ENCODE measurements around the gene PCYOX1L.
"Not testable (repeated sequence)": the region's sequence is repeated elsewhere in the genome, so short reads cannot be mapped to it uniquely, and the experiment has no call there.

The PCYOX1L gene

DNA sequence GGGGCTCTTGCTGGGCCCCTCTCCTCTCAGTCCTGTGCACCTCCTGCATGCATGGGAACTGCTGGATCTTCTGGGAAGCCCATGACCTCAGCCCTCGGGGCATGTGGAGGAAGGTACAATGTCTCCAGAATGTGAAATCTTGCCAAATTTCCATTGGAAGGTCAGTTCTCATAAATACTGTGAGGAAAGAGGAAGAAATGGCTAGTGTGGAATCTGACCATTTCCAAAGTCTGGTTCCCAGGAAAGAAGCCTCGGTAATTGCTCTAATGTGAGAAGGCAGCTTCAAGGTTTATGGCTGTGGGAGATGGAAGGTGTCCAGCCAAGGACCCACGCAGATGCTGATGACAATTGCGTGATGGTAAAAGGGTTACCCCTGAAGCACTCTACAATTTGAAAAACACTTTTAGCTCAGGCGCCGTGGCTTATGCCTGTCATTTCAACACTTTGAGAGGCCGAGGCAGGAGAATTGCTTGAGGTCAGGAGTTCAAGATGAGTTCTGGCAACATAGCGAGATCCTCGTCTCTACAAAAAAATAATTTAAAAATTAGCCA lies 29.3 kb downstream of the PCYOX1L start:
- DNase-seq (ENCODE audit: low read depth in 2 of 2) = no peak

DNA sequence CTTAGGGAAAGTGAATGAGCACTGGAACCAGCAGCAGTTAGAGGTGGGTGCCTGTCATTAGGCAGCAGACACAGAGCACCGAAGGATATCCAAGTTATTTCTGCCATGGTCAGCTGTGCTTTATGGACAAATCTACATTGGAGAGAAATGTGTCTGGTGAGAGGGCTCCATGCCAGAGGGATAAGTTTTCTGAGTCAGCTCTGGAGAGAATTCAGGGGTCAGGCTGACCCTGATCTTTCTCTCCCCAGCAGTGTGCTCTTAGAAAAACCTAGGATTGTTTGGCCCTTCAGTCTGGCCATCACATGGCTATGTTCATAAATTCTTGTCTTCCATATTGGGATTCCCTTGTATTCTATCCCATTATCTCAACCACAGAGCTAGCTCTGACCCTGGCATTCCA lies 30.1 kb downstream of the PCYOX1L start:
- no peak for DNase-seq (ENCODE audit: low read depth in 2 of 2)

DNA sequence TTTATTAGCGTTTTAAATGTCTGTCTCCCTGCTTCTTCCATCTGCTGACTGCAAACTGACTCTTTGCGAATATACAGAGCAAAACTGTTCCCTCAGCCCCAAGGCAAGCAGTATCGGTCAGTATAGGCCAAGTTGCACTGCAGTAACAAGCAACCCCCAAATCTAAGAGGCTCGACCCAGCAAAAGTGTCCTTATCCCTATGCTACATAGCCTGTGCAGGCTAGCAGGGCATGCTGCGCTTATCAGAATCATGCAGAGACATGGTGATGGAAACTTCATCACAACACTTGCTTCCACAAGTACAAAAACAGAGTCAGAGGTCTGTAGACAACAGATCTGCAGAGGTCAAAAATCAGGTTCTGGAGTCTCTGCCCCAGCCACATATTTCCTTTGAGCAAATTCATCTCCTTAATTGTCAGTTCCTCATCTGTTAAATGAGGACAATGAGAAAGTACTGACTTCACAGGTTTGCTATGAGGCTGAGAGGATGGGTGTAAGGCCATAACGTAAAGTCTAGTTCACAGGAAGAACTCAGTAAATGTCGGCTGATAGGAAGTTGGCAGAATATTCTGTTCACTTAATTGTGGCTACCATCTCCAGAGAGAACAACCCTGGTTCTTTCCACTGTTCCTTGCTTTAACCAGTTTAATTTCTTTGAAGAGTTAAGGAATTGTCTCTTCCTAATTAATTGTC lies 30.8 kb downstream of the PCYOX1L start:
- no peak for DNase-seq (ENCODE audit: low read depth in 2 of 2)

DNA sequence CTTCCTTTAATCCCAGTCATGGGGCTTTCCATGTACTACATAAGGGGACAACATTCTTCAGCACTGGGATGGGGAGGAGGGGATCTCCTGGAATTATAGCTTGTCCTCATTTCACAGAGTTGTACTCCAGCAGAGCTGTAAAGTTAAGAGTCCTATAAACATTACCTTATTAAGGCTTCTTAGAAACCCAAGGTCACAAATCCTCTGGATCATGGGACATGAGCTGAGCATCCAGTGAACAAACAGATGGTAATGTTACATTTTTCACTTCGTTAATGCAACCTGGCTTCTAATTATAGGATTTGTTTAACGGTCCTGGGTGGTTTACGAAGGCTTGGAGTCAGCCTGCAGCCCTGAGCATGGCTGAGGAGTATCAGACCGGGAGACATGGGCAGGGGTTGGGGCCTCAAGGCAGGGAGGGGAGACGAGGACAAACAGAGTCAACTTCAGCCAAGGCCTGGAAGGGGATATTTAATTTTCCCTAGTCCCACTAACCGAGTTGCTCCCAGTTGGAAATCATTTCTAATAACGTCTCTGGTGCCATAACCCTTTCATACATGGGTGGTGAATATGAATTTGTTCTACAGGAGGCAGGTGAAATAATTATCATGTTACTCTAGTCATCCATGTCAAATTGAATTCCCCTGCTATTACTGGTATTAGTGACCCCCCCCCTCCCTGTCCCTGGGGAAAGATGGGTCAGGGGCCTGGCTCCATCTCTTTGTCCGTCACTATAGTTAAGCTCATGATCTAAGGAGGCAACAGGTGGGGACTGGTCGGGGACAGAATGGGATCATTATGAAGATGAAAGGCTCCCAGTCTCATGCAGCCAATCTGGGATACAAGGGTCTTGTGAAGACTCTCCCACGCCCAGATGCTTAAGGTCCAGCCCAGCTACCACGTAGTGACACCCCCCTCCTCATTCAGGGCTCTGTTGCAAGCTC lies 32.0 kb downstream of the PCYOX1L start:
- DNase-seq (ENCODE audit: low read depth in 2 of 2) = no peak

DNA sequence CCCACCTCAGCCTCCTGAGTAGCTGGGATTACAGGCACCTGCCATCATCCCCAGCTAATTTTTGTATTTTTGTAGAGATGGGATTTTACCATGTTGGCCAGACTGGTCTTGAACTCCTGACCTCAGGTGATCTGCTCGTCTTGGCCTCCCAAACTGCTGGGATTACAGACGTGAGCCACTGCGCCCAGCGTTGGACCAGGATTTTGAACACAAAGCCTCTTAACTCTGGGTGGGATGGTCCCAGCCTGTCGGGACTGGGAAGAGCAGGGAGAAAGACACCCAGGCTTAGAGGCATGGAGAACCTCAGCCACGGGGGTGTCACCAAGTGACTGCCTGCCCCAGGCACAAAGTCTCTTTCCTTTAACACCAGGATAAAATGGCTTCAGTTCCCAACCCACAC lies 33.2 kb downstream of the PCYOX1L start:
- not testable (repeated sequence) for DNase-seq (ENCODE audit: low read depth in 2 of 2)

DNA sequence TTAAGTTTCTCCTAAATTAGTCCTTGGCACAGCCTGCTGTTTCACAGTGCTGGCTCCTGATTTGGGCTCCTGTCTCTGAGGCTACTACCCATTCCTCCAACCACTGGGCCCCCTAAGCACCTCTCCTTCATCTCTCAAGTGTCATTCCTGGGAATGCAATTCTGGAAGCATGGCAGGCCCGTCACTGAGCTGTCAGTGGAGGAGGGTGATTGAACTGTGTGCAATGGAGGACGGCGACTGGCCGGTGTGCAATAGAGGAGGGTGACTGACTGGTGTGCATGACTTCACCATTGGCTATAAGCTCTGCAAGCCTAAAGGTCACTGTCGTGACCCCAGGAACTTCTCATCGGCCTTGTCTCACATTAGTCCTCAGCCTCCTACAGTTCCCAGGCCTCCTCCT lies 33.7 kb downstream of the PCYOX1L start:
- no peak for DNase-seq (ENCODE audit: low read depth in 2 of 2)

DNA sequence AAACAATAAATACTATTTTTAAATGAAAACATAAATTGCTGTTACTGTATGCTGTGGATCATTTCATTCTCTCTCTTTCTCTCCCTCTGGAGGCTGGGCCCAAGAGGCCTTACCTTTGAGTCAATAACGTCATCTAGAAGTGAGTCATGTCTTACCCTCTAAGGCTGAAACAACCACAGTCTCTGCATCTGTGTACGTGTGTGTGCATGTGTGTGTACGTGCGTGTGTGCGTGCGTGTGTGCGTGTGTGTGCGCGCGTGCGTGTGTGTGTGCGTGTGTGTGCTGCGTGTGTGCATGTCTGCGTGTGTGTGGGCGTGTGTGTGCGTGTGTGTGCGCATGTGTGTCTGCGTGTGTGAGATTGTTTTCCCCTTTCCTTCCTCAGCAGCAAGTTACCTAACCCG lies 34.9 kb downstream of the PCYOX1L start:
- DNase-seq (ENCODE audit: low read depth in 2 of 2) = no peak

DNA sequence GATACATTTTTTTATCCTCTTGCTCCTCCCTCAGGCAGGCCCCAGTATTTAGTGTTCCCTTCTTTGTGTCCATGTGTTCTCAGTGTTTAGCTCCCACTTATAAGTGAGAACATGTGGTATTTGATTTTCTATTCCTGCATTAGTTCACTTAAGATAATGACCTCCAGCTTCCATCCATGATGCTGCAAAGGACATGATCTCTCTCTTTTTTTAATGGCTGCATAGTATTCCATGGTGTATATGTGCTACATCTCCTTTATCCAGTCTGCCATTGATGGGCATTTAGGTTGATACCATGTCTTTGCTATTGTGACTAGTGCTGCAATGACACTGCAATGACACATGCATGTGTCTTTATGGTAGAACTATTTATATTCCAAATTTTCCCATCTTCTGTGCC lies 37.1 kb downstream of the PCYOX1L start:
- not testable (repeated sequence) for DNase-seq (ENCODE audit: low read depth in 2 of 2)

DNA sequence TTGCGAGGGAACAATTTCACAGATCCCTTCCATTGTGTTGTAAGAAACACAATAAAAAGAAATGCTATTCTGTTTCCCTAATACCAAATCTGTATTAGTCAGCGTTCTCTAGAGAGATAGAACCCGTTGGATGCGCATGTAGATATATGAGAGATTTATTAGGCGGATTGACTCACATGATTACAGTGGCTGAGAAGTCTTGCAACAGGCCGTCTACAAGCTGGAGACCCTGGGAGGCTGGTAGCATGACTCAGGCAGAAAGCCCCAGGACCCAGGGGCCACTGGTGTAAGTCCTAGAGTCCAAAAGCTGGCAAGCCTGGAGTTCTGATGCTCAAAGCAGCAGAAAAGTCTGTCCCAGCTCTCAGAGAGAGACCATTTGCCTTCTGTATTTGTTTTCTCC lies 39.7 kb downstream of the PCYOX1L start:
- no peak for DNase-seq (ENCODE audit: low read depth in 2 of 2)

DNA sequence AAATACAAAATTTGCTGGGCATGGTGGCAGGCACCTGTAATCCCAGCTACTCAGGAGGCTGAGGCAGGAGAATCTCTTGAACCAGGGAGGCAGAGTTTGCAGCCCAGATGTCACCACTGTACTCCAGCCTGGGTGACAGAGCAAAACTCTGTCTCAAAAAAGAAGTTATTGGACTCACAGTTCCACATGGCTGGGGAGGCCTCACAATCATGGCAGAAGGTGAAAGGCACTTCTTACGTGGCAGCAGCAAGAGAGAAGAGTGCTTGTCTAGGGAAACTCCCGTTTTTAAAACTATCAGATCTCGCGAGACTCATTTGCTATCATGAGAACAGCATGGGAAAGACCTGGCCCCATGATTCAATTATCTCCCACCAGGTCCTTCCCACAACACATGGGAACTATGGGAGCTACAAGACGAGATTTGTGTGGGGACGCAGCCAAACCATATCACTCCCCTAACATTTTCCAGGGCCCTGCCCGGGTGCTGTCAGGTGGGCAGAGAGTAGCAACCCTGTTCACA lies 41.0 kb downstream of the PCYOX1L start:
- DNase-seq (ENCODE audit: low read depth in 2 of 2) = not testable (repeated sequence)

DNA sequence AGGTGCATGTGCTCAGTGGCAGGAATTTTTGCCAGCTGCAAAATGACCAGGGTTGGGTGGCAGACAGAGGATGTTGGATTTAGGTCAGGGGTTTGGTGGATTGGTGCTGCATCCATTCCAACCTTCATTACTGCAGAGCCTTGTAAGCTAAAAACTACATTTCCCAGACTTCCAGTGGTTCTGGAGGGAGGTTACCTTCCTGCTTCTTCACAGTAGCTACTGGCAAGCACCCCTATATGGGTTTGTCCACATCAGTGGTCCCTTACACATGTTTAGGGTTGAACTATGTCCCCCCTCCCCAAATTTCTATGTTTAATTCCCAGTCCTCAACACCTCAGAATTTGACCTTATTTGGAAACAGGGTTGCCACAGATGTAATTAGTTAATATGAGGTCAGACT lies 41.9 kb downstream of the PCYOX1L start:
- no peak for DNase-seq (ENCODE audit: low read depth in 2 of 2)

DNA sequence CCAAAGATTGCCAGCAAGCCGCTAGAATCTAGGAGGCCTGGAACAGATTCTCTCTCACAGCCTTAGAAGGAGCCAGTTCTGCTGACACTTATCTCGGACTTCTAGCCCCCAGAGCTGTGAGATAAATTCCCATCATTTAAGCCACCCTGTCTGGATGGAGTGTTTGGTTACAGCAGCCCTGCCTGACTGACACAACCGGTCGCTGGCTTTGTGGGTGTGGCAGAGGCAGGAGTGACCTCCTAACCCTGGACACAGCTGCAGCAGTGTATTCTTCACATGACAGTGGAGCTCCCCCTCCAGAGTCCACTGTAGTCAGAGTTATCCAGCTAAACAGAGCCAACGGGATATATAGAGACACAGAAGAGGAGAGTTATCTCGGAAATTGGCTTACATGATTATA lies 42.5 kb downstream of the PCYOX1L start:
- DNase-seq (ENCODE audit: low read depth in 2 of 2) = no peak

DNA sequence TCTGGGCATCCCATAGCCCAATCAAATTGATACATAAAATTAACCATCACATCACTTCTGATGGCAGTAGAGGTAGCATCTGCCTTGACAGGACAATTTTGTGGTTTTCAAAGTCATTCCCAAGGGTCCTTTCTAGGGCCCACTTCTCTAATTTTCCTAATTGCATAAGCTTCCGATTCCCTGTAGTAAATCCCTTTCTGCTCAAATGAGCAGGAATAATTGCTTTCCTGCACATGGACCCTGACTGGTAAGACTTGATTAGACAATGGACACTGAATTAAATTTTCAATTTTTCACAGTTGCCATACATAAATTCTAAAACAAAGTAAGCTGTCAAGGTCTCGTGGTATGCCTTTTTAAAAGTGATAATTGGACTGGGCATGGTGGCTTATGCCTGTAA lies 43.2 kb downstream of the PCYOX1L start:
- DNase-seq (ENCODE audit: low read depth in 2 of 2) = no peak

DNA sequence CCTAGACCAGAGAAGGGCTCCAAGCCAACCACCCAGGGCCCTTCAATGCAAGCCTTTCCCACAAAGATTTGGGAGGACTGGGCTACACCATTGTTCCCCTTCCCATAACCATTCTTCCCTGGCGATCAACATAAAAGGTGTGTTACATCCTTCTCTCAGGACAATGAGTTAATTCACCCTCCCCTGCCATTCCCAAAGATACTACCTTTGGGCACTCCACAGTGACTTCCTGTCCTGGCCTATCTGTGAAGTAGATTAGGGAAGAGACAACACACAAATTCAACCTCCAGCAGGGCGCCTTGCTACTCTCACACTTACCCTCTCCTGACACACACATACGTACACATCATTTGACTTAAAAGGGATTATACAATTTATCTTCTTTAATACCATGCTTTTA lies 44.4 kb downstream of the PCYOX1L start:
- DNase-seq (ENCODE audit: low read depth in 2 of 2) = no peak

DNA sequence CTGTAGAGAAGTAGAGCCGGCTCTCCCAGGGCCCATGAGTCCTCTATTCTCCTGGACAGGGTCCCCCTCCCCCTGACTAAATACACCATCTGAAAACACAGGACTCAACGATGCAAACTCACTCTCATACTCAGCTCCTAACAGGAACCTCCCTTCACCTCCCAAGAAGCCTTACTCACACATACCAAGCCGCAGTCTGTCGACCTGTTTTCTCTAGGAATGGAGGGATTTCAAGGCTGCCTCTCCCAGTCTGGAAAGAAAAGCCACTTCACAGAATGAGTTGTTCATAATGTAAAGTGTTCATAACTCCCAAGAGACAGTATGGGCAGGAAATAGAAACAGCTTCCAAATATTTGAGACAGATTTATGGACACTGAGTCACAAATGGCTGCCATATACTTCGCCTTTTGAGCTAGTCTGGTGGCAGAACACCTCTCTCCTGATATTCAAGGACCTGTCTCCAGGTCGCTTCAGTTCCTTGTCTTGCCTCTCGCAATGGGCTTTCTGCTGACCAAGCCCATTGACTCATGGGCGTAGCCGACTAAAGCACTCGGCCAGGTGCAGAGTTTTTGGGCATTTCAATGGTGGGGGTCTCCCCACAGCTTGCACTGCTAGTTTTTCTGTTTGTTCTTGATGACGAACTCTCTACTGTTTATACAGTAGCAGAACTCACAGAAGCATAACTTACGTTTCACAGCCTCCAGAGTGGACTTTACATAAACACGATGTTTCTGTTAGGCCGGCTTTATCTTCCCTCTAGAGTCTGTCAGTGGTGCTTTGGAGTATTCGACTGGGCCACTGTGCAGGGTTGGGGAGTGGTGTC lies 46.3 kb downstream of the PCYOX1L start:
- DNase-seq (ENCODE audit: low read depth in 2 of 2) = no peak

DNA sequence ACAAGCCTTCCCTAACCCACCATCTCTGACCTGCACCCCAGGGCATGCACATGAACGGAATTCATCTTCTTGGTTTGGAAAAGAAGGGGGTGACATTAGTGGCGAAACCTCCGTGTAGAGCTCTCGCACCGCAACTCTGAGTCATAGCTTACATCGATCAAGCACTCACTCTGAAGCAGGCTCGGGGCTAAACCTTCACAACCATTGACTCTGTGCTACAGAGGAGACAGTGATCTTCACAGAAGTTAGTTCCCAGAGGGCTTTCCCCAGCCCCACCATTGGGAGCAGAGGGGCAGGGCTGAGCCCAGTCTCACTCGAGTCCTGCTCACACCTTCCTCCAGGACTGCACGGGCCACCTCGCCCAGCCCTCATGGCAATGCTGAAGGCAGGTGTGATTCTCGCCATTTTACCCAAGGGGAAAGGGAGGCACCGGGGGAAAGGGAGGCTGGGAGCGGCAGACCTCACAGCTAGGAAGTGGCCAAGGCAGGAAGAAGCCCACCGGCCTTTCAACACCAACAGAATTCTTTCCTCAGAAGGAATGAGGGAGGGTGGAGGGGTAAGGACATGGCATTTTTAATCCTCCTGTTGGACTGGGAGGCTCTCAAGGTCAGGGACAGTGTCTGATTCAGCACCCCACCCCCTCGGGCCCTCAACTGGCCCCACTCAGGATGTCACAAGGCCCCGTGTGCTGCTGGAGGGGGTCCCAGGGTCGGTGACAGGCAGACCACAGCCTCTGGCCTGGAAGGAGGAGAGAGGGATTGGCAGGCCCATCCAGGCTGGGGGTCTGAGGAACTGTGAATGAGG lies 47.1 kb downstream of the PCYOX1L start:
- DNase-seq (ENCODE audit: low read depth in 2 of 2) = no peak

DNA sequence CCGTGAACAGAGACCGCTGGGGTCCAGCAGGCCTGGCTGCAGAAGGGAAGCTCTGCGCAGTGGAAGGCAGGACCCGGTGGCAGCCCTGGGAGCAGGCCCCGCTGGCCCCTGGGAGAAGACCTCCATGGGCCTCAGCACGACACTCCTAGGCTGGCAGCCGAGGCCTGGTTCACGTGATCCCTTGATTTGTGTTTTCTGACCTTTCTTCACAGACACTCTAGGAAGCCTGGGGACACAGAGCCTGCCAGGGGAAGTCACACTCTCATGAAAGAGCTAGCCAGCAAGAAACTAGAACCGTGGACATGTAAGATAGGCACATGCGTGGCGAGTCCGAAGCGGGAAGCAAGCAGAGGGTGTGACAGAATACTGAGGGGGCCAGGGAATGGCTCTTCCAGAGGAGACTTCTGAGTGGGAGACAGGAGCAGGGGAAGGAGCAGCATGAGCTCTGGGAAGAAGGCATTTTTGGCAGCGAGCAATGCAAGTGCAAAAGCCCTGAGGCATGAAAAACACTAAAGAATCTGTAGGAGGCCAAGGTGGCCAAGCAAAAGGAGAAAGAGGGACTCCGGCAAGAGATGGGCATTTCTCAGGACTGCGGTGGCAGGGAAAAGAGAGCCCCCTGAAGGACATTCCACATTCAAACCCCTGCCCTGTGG lies 47.8 kb downstream of the PCYOX1L start:
- DNase-seq (ENCODE audit: low read depth in 2 of 2) = no peak

DNA sequence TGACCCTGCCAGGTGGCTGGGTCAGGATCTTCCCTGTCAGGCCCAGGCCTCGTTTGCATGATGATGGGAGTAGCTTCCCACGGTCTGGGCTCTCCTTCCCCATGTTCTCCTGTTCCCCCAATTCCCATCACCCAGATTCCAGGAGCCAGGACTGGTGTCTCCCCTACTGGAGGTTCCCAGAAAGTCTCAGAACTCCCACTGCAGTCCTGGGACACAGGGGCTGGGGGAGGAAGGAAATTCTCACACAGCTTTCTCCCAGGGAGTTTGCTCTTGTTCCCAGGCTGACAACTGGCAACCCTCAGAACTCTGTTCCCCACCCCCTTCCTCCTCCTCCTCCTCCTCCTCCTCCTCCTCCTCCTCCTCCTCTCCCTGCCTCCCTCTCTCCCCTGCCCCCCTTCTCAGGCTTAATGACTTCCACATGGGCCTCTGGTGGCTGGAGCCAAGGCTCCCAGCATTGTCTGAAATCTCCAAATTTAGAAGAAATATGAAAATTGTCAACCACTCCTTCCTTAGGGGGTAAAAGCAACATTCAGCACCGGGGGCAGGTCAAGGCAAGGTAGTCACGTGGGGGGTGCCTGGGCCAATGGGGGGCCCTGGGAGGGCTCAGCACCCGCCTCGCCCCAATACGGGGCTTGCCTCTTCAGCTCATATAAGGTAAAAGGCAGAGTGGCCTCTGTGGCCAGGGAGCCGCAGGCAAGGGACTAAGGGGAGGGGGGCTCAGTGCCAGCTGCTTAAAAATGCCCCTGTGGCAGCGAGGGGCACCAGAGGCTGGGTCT lies 48.5 kb downstream of the PCYOX1L start:
- no peak for DNase-seq (ENCODE audit: low read depth in 2 of 2)

DNA sequence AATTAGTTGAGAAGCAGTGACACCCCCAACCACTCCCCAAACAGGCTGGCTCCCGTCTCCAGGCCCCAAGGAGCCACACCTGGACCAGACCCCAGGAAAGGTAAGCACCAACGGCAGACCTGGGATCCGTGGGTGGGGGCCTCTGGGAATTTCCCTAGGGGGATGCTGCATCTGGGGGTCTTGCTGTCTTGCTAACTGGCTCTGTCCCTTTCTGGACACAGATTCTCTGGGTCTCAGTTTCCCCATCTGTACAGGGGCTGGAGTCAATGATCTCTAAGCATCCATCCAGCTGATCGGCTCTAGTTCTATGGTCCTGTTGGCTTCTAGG lies 49.1 kb downstream of the PCYOX1L start:
- DNase-seq (ENCODE audit: low read depth in 2 of 2) = no peak

All from stimulated activated CD4-positive, alpha-beta T cell treated with anti-CD3 and anti-CD28 coated beads, Interleukin-1b, Interleukin-23, amount 100 ng/mL, for 1 hour (primary cell).